PFSK-1 (cell line): Measurements from ENCODE around the gene TMEM273.

Experiments used
- FOXP2 ChIP-seq: optimal IDR thresholded peaks from 2 replicates; pipeline ENCODE3; 2011; ENCODE audit warnings: borderline replicate concordance, control low read depth, inconsistent platforms; ENCODE audit not compliant: insufficient read depth; ENCODE audit errors: extremely low read length, extremely low read depth
- POLR2AphosphoS5 ChIP-seq: IDR thresholded peaks from 2 replicates; pipeline ENCODE4 v1.6.1; 2012; ENCODE audit warnings: low read depth, mild to moderate bottlenecking, control low read depth, low read length, moderate library complexity
- REST ChIP-seq, 2 experiments: IDR thresholded peaks; 2 replicates each; pipeline versions ENCODE4 v1.6.1 to v1.8.0; 2011 to 2012; ENCODE audit warnings: low read depth in 2 of 2, low read length in 2 of 2, control low read depth in 1 of 2, inconsistent platforms in 1 of 2, mild to moderate bottlenecking in 1 of 2, moderate library complexity in 1 of 2; ENCODE audit not compliant: insufficient read depth in 1 of 2
- SIN3A ChIP-seq: IDR thresholded peaks from 2 replicates; pipeline ENCODE4 v1.6.1; 2012; ENCODE audit warnings: mild to moderate bottlenecking, low read length, moderate library complexity, borderline replicate concordance; ENCODE audit not compliant: insufficient read depth
- TAF1 ChIP-seq: IDR thresholded peaks from 2 replicates; pipeline ENCODE4 v1.6.1; 2012; ENCODE audit warnings: low read length, control low read depth, borderline replicate concordance; ENCODE audit not compliant: insufficient read depth

Gene TMEM273

GRCh38 chr10:49140304-49141177, 47.6 kb downstream of the TMEM273 start:
- TF ChIP-seq POLR2AphosphoS5 = no peak
- no peak for TF ChIP-seq SIN3A
- TF ChIP-seq FOXP2 = no peak
- no peak for TF ChIP-seq TAF1
- TF ChIP-seq REST (IDR thresholded peaks at IDR 0.05; ENCODE audit: insufficient read depth in 1 of 2, low read depth in 2 of 2, low read length in 2 of 2) = no peak

GRCh38 chr10:49139846-49140195, 48.4 kb downstream of the TMEM273 start:
- TF ChIP-seq FOXP2 = no peak
- TF ChIP-seq SIN3A = no peak
- no peak for TF ChIP-seq POLR2AphosphoS5
- TF ChIP-seq TAF1 = no peak
- TF ChIP-seq REST (IDR thresholded peaks at IDR 0.05; ENCODE audit: insufficient read depth in 1 of 2, low read depth in 2 of 2, low read length in 2 of 2) = no peak

GRCh38 chr10:49139028-49139845, 49.0 kb downstream of the TMEM273 start:
- TF ChIP-seq SIN3A (no peak), REST (IDR thresholded peaks at IDR 0.05; ENCODE audit: insufficient read depth in 1 of 2, low read depth in 2 of 2, low read length in 2 of 2) (no peak), FOXP2 (no peak), TAF1 (no peak), POLR2AphosphoS5 (no peak)

- no peak for TF ChIP-seq POLR2AphosphoS5
- no peak for TF ChIP-seq SIN3A
- no peak for TF ChIP-seq FOXP2
Measured at GRCh38 chr10:49138361-49138891, 49.8 kb downstream of the TMEM273 start.

GRCh38 chr10:49136525-49136924, 51.7 kb downstream of the TMEM273 start:
- no peak for TF ChIP-seq SIN3A
- no peak for TF ChIP-seq FOXP2
- TF ChIP-seq TAF1 = no peak
- no peak for TF ChIP-seq REST (IDR thresholded peaks at IDR 0.05; ENCODE audit: insufficient read depth in 1 of 2, low read depth in 2 of 2, low read length in 2 of 2)
- TF ChIP-seq POLR2AphosphoS5 = no peak
